ENCODE data around the gene SPAG9.

The SPAG9 gene

GRCh38 chr17:51004249-51004648 is 116.4 kb downstream of the SPAG9 start:
- TF ChIP-seq, protein P1, sequence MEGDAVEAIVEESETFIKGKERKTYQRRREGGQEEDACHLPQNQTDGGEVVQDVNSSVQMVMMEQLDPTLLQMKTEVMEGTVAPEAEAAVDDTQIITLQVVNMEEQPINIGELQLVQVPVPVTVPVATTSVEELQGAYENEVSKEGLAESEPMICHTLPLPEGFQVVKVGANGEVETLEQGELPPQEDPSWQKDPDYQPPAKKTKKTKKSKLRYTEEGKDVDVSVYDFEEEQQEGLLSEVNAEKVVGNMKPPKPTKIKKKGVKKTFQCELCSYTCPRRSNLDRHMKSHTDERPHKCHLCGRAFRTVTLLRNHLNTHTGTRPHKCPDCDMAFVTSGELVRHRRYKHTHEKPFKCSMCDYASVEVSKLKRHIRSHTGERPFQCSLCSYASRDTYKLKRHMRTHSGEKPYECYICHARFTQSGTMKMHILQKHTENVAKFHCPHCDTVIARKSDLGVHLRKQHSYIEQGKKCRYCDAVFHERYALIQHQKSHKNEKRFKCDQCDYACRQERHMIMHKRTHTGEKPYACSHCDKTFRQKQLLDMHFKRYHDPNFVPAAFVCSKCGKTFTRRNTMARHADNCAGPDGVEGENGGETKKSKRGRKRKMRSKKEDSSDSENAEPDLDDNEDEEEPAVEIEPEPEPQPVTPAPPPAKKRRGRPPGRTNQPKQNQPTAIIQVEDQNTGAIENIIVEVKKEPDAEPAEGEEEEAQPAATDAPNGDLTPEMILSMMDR (conservative IDR thresholded peaks at IDR 0.05; ENCODE audit: control insufficient read depth, insufficient read depth, low read depth, low read length) = no peak
- DNase-seq (ENCODE audit: low read depth) = no peak
- H3K4me3 ChIP-seq (ENCODE audit: control insufficient read depth, low read depth, low read length) = no peak overlapping the region

GRCh38 chr17:51000835-51001638 is 119.6 kb downstream of the SPAG9 start:
- H3K4me3 ChIP-seq (ENCODE audit: control insufficient read depth, low read depth, low read length) = no peak overlapping the region
- DNase-seq (ENCODE audit: low read depth) = peak; percentile 78
- TF ChIP-seq, protein P1 (conservative IDR thresholded peaks at IDR 0.05; ENCODE audit: control insufficient read depth, insufficient read depth, low read depth, low read length) = peak; percentile 47

DNA sequence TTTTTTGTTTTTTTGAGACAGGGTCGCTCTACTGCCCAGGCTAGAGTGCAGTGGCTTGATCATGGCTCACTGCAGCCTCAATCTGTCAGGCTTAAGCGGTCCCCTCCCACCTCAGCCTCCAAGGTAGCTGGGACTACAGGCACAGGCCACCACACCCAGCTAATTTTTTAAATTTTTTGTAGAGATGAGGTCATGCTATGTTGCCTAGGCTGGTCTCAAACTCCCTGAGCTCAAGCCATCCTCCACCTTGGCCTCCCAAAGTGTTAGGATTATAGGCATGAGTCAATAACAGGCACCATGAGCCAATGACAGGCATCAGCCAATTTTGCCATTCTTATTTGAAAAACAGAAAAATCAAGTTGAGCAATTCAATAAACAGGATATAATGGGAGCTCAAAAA is 125.0 kb downstream of the SPAG9 start:
- TF ChIP-seq, protein P1 (conservative IDR thresholded peaks at IDR 0.05; ENCODE audit: control insufficient read depth, insufficient read depth, low read depth, low read length) = no peak
- H3K4me3 ChIP-seq (ENCODE audit: control insufficient read depth, low read depth, low read length) = no peak overlapping the region
- DNase-seq (ENCODE audit: low read depth) = no peak

DNA sequence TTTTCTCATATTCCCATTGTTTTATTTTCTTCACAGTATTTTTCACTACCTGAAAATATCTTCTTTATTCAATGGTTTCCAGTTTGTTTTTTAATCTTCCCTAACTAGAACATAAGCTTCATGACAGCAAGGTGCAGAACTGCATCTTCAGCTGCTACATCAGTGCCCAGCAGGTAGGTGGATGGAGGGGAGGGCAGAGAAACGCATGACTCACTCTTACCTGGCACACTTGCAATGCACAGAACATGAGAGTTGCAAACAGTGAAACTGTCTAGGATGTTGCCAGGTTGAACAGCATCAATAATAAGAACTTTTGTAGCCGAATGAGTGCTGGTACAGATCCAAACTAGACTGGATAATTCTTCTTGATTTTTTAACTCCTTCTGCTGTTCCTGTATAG is 127.1 kb downstream of the SPAG9 start:
- no peak for DNase-seq (ENCODE audit: low read depth)
- TF ChIP-seq, protein P1 (conservative IDR thresholded peaks at IDR 0.05; ENCODE audit: control insufficient read depth, insufficient read depth, low read depth, low read length) = no peak
- H3K4me3 ChIP-seq (ENCODE audit: control insufficient read depth, low read depth, low read length) = no peak overlapping the region

DNA sequence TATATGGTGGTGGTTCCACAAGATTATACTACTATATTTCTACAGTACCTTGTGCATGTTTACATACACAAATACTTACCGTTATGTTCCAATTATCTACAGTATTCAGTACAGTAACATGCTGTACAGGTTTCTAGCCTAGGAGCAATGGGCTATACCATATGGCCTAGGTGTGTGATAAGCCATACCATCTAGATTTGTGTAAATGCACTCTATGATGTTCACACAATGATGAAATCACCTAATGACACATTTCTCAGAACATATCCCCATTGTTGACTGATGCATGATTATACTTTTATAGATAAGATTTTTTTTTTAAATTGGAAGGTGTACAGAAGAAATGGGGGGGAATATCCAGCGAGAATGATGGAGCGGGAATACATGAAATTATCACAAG is 131.5 kb downstream of the SPAG9 start:
- DNase-seq (ENCODE audit: low read depth) = no peak
- TF ChIP-seq, protein P1 (conservative IDR thresholded peaks at IDR 0.05; ENCODE audit: control insufficient read depth, insufficient read depth, low read depth, low read length) = no peak
- H3K4me3 ChIP-seq (ENCODE audit: control insufficient read depth, low read depth, low read length) = no peak overlapping the region

DNA sequence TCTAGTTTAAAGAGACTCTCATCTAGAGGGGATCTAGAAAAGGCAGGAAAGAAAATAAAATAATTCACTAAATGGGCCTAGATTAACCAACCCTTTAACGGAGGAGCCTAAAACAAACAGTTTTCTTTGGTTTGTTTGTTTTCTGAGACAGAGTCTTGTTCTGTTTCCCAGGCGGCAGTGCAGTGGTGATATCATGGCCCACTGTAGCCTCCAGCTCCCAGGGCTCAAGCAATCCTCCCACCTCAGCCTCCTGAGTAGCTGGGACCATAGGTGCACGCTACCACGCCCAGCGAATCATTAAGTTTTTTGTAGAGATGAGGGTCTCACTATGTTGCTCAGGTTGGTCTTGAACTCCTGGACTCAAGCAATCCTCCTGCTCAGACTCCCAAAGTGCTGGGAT is 132.2 kb downstream of the SPAG9 start:
- H3K4me3 ChIP-seq (ENCODE audit: control insufficient read depth, low read depth, low read length) = no peak overlapping the region
- TF ChIP-seq, protein P1 (conservative IDR thresholded peaks at IDR 0.05; ENCODE audit: control insufficient read depth, insufficient read depth, low read depth, low read length) = no peak
- no peak for DNase-seq (ENCODE audit: low read depth)
